ENCODE data around the gene RALGPS1. TPM values are rescaled to one million over a fixed set of nuclear protein-coding genes. Genes with fewer than 3 reads are reported as not detected.

The RALGPS1 gene
- total RNA-seq, 6 donors from 2014 or later: 12.3 to 52.4 (median 17.1) TPM

- peak overlapping the region; percentile 63 to 97 (median 89) for H3K4me3 ChIP-seq
- peak; percentile 89 to 91 for ATAC-seq (ENCODE audit: low FRiP score in 2 of 2)
- no peaks in the 10 kb centered on the region for H3K9me3 ChIP-seq
- peak overlapping the region; percentile 76 to 84 (median 80) for H3K27ac ChIP-seq
- H3K4me1 ChIP-seq: peaks cover 7 to 25% (median 15%) of the 10 kb centered on the region in 4 donors
- H3K36me3 ChIP-seq: no peaks in the 10 kb centered on the region
- peak in 1 of 4 donors; percentile 44 for TF ChIP-seq POLR2A (IDR thresholded peaks at IDR 0.05)
- no peak for TF ChIP-seq EP300 (IDR thresholded peaks at IDR 0.05)
- TF ChIP-seq CTCF (IDR thresholded peaks at IDR 0.05): peak in 3 of 6 experiments; percentile 30 to 41 (median 33)
- peak in 1 of 2 donors; percentile 33 for TF ChIP-seq POLR2AphosphoS5 (IDR thresholded peaks at IDR 0.05)
- 1 to 2% methylated on average over 21 to 51 of the region's 56 CpGs for WGBS, 2 donors
- no peaks in the 10 kb centered on the region for H3K27me3 ChIP-seq
- DNase-seq: peak; percentile 90 to 98
Measured at GRCh38 chr9:127224178-127224882, 309.7 kb downstream of the RALGPS1 start.

- Histone ChIP-seq H3K27me3 (no peaks in the 10 kb centered on the region), H3K36me3 (no peaks in the 10 kb centered on the region), H3K9me3 (no peaks in the 10 kb centered on the region), H3K27ac (peak overlapping the region; percentile 76 to 84 (median 80)), H3K4me1 (peaks cover 7 to 25% (median 15%) of the 10 kb centered on the region in 4 donors), H3K4me3 (peak overlapping the region; percentile 63 to 97 (median 89))
- WGBS, 2 donors: 0 to 2% methylated on average over 5 to 56 of the region's 106 CpGs
- ATAC-seq (ENCODE audit: low FRiP score in 2 of 2): peak; percentile 96 to 97
- DNase-seq: peak; percentile 97 to 100
- TF ChIP-seq POLR2AphosphoS5 (IDR thresholded peaks at IDR 0.05): no peak
- peak in 4 of 6 experiments; percentile 7 to 34 (median 19) for TF ChIP-seq CTCF (IDR thresholded peaks at IDR 0.05)
- TF ChIP-seq POLR2A (IDR thresholded peaks at IDR 0.05): no peak
- TF ChIP-seq EP300 (IDR thresholded peaks at IDR 0.05): no peak
Measured at GRCh38 chr9:127224883-127225739, 310.5 kb downstream of the RALGPS1 start.

- no peak for TF ChIP-seq POLR2AphosphoS5 (IDR thresholded peaks at IDR 0.05)
- no peak for TF ChIP-seq EP300 (IDR thresholded peaks at IDR 0.05)
- no peak for TF ChIP-seq POLR2A (IDR thresholded peaks at IDR 0.05)
- no peak for TF ChIP-seq CTCF (IDR thresholded peaks at IDR 0.05)
- no peak for DNase-seq
Measured at GRCh38 chr9:127225801-127226625, 311.4 kb downstream of the RALGPS1 start.

GRCh38 chr9:127229691-127230417, 315.3 kb downstream of the RALGPS1 start:
- H3K9me3 ChIP-seq: no peaks in the 10 kb centered on the region
- ATAC-seq (ENCODE audit: low FRiP score in 2 of 2): no peak
- H3K4me3 ChIP-seq: no peak overlapping the region
- H3K36me3 ChIP-seq: no peaks in the 10 kb centered on the region
- H3K27me3 ChIP-seq: no peaks in the 10 kb centered on the region
- TF ChIP-seq EP300 (IDR thresholded peaks at IDR 0.05) (no peak), CTCF (IDR thresholded peaks at IDR 0.05) (no peak), POLR2AphosphoS5 (IDR thresholded peaks at IDR 0.05) (no peak), POLR2A (IDR thresholded peaks at IDR 0.05) (no peak)
- 92 to 94% methylated on average over 4 of the region's 4 CpGs for WGBS, 2 donors
- peaks cover 5 to 14% (median 7%) of the 10 kb centered on the region in 4 donors for H3K4me1 ChIP-seq
- no peak for DNase-seq
- no peak overlapping the region for H3K27ac ChIP-seq

More at GRCh38 chr9:127225801-127226625, 311.4 kb downstream of the RALGPS1 start:
- H3K36me3 ChIP-seq: no peaks in the 10 kb centered on the region
- 46 to 74% methylated on average over 16 to 24 of the region's 42 CpGs for WGBS, 2 donors
- H3K9me3 ChIP-seq: no peaks in the 10 kb centered on the region
- H3K27me3 ChIP-seq: no peaks in the 10 kb centered on the region
- peak overlapping the region in 1 of 4 donors; percentile 55 for H3K27ac ChIP-seq
- no peak for ATAC-seq (ENCODE audit: low FRiP score in 2 of 2)
- peak overlapping the region in 3 of 4 donors; percentile 84 to 97 (median 94) for H3K4me3 ChIP-seq
- peaks cover 7 to 25% (median 15%) of the 10 kb centered on the region in 4 donors for H3K4me1 ChIP-seq
